Measurements from ENCODE around the gene RSPO4.

- TF ChIP-seq CTCF (IDR thresholded peaks at IDR 0.05; ENCODE audit: insufficient read depth, low read length, poor library complexity, severe bottlenecking) (no peak), EZH2phosphoT487 (conservative IDR thresholded peaks at IDR 0.05; ENCODE audit: low read length) (no peak)
Measured at GRCh38 chr20:913306-913849, 88.7 kb downstream of the RSPO4 start.
